GM12873 (cell line): Measurements from ENCODE around the gene IGSF21.

ENCODE experiments used
- TF ChIP-seq, protein P1 (sequence below): IDR thresholded peaks from 2 replicates; pipeline ENCODE4 v1.5.1; 2012; ENCODE audit warnings: low read depth, mild to moderate bottlenecking, moderate library complexity, low read length, control low read depth; ENCODE audit not compliant: insufficient read depth; ENCODE audit errors: missing control alignments

IGSF21 gene

DNA sequence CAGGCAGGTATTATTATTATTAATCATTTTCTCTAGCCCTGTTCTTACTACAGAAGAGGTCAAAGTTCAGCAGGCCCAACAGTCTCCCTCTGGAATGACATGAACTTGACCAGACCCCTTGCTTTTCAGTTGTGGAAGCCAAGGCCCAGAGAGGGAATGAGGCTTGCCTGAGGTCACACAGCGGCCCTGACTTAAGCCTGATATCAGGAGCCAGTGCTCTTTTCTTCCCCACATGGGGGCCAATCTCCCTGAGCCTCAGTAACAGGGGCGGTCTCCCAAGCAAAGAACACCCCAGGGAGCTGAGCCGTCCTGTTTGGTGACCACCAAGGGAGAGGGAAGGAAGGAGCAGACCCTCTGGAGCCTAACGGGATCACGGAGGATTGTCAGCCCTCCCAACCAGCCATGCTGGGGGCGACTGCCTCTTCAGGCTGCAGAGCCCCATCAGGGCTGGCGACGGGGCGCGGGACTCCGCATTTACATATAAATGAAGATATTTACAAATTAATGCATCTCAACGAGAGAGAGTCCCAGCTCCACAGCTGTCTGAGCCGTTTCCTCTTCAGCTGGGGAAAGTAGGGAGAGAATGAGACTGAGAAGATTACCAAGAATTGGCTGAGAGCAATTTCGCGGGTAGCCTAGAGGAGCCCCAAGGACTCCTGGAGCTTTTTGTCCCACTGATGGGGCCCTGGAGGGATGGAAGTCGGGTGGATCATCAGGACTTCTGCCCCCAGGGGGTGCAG is 187.0 kb downstream of the IGSF21 start:
- TF ChIP-seq, protein P1, sequence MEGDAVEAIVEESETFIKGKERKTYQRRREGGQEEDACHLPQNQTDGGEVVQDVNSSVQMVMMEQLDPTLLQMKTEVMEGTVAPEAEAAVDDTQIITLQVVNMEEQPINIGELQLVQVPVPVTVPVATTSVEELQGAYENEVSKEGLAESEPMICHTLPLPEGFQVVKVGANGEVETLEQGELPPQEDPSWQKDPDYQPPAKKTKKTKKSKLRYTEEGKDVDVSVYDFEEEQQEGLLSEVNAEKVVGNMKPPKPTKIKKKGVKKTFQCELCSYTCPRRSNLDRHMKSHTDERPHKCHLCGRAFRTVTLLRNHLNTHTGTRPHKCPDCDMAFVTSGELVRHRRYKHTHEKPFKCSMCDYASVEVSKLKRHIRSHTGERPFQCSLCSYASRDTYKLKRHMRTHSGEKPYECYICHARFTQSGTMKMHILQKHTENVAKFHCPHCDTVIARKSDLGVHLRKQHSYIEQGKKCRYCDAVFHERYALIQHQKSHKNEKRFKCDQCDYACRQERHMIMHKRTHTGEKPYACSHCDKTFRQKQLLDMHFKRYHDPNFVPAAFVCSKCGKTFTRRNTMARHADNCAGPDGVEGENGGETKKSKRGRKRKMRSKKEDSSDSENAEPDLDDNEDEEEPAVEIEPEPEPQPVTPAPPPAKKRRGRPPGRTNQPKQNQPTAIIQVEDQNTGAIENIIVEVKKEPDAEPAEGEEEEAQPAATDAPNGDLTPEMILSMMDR, result no peak

DNA sequence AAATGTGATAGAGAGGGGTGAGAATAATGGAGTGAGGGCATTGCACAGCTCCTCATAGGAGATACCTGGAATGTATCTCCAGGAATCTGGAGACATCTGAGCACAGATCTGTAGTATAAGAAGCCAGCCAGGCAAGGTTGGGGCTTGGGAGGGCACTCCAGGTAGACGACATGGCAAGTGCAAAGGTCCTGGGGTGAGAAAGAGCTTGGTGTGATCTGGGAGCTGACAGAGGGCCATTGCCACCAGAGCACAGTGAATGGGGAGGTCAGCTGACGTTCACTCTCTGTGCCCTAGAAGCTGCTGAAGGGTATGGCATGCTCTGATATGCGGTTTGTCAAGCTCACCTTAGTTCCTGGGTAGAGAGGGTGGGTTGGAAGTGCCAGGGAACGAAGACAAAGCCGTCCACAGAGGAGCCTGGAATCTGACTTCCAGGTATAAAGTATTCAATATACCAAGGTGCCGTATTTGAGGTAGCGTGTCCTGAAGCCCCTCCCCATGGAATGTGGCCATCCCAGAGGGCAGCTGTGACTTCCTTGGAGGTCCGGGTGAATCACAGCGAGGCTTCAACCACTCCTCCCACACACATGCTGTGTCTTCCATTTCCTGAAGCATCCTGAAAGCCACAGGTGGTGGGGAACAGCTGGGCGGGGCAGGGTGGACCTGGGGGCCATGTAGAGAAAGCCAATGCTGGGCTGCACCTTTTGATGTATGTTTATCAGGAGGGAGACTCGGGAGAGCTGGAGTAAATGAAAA is 190.5 kb downstream of the IGSF21 start:
- TF ChIP-seq, protein P1, result no peak

DNA sequence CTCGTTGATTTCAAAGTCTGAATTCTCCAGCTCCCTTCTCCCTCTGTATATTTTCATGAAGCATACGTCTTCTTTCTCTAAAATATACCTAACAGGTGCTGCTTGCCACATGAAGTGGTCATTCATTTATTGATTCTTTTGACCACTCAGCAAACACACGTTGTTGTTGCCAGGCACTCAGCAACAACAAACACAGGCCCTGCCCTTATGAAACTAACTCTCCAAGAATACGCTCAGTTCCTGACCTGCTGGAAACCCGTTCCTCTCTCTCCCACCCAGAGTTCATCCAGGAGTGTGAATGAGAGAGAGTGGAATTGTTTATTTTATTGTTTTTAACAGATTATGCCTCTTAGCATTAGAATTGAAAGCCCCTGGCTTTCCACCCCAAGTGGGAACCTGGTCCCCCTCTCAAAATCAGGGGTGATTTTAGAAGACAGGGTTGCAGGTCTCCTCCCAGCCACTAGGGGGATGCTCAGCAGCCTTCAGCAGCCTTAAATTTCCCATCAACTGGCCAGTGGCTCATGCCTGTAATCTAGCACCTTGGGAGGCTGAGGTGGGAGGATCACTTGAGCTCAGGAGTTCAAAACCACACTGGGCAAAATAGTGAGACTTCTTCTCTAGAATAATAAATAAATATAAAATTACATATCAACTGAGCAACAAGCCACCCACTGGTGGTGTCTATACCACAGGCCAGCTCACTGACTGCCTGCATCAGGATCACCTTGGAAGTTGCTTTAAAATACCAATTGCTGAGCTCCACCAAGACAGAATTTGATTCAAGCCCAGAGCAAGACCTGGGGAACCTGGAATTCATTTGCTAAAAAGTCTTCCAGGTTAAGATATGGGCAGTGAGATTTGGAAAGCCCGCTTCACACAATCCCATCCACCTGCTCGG is 192.1 kb downstream of the IGSF21 start:
- TF ChIP-seq, protein P1, result peak; percentile 84

DNA sequence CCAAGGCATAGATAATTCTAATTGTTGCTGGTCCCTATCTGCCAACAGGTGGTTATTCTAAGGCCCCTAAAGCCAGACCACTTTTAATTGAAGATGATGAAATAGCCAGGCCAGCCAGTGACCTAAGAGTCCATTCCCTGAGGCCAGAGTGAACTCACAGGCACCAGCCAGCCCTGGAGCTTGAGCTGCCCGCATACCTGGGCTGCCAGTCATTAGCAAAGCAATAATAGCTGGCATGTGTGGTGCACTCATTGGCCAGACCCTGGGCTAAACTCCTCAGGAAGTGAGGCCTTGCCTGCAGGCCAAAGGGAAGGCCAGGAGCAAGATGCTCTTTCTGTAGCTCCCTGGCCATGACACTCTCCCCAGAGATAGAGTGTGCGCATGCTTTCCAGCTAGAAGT is 192.8 kb downstream of the IGSF21 start:
- TF ChIP-seq, protein P1, result no peak

DNA sequence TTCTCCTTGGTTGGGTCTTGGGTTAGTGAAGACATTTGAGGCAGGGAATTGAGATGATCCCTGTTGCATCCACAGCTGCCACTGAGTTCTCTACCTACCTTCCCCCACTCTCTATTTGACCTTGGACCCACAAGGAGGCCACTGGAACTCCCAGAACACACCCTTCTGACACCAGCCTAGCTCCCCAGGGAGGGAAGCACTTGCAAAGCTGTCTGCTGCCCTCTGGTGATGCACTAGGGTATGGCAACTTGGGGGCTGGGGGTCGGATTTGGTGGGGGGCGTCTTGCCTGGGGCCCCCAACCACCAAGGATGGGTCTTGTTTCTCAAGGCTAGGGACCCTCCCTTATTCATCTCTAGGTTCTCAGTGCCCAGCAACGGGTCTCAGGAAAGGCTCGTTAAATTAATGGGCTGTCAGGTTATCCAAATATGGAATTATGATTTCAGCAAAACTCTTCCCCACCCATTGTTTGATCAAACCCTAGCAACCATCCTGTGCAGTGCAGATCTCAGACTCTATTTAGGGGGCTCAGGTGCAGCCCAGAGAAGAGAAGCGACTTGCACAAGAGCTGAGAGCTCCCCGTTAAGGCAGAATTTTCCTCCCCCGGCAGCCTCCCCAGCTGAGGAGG is 195.3 kb downstream of the IGSF21 start:
- TF ChIP-seq, protein P1, result peak; percentile 80

DNA sequence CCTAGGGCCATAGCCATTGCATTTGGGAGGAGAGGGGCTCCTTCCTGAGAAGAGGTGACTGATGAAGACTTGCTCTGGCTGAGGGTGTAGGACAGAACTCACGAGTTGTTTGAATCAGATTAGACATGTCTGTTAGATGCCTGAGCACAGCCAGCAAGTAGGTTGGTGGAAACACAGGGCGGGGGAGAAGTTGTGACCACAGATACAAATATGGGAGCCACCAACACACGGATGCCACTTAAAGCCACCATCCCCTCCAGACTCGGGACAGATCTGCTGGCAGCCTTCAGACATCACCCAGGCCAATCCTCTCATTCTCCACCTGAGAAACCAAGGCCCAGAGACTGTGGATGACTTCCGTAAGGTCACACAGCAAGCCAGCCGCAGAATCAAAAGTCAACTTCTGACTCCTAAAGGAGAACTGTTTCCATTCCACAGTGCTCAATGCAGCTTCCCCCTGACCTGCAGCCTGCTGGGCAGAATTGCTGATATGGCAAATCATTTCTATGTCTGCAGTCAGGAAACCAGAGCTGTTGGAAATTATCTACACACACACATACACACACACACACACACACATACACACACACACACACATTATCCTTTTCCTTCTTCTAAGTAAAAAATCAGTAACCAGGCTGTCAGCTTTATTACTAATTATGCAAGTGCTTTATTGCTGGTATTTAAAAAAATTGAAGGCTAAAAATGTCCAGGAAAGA is 196.7 kb downstream of the IGSF21 start:
- TF ChIP-seq, protein P1, result no peak
